WI38 (cell line): Measurements from ENCODE around the gene GOLGA6L25.
"Not testable (repeated sequence)": the region's sequence is repeated elsewhere in the genome, so short reads cannot be mapped to it uniquely, and the experiment has no call there.

Experiments used
- H3K4me3 ChIP-seq: 2 replicates; pipeline ENCODE4 v1.5.1; 2011; ENCODE audit warnings: low read depth, mild to moderate bottlenecking, control low read depth, low read length

The GOLGA6L25 gene

DNA sequence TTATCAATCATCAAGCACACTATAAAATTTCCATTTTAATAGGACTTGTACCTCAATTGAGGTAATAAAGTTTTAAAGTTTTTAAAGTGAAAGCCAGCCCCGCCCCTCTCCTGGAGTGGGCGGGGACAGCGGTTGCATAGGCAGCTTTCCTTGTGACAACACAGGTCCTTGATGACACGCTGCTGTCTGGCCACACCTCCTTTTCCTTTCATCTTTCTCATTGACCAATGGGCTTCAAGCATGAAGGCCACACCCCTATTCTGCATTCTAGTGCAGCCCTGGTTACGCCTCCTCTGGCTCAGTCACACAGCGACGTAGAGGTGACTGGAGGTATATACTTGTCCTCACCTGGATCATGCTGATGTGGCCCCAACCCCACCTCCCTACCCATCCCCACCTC, at the start of gene GOLGA6L25:
Gene GOLGA6L25, plus strand, starts transcription at position 301 of the 400 bp plus-strand sequence. Its CDS starts 61 bp downstream, at position 362.
- not testable (repeated sequence) for H3K4me3 ChIP-seq

DNA sequence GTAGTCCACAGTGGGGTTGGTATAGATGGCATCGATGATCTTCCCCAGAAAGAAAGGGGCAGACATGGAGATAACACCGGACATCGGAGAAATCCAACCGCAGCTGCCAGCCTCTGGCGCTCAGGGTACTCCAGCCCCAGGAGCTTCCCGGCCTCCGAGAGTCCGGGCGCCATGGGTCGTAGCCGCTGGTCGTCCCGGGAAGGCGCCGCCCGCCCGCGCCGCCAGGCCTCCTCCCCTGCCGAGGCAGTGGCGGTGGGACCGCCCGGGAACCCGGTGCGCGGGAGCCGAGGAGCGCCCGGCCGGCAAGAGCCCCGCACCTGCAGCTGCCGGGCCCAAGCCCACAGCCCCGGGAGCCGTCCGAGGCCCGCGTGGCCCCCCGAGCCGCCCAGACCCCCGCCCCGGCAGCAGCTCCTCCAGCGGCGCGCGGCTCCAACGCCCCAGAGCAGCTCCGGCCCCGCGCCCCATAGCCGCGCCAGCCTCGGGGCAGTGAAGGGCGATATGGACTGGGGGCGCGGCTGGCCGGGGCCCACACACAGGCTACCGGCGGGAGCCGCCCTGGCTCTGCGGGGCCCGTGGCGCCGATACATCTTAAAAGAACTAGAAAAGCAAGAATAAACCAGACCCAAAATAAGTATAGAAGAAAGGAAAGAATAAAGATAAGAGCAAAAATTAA, 45.0 kb upstream of the GOLGA6L25 start:
- not testable (repeated sequence) for H3K4me3 ChIP-seq

GRCh38 chr15:28514128-28514527, 39.2 kb upstream of the GOLGA6L25 start:
- H3K4me3 ChIP-seq = not testable (repeated sequence)

- H3K4me3 ChIP-seq = not testable (repeated sequence)
Observed at GRCh38 chr15:28515208-28515607, 38.2 kb upstream of the GOLGA6L25 start.

DNA sequence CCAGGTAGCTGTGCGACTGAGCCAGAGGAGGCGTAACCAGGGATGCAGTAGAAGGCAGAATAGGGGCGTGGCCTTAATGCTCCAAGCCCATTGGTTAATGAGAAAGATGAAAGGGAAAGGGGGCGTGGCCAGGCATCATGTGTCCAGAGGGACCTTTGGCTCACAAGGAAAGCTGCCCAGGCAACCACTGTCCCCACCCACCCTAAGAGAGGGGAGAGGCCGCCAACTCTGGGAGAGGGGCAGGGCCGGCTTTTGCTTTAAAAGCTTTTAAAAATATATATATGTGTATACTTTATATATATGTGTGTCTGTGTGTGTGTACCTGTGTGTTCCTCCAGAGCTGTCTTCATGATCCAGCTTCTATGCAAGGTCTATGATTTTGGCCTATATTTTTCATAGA, 20.4 kb upstream of the GOLGA6L25 start, which contains the start of gene GOLGA8G:
Gene GOLGA8G, minus strand, starts transcription at position 18 of the 400 bp plus-strand sequence. CDS start 62 bp downstream, outside the sequence.
- H3K4me3 ChIP-seq = not testable (repeated sequence)

GRCh38 chr15:28573351-28573750, 20.0 kb downstream of the GOLGA6L25 start:
- H3K4me3 ChIP-seq = not testable (repeated sequence)

- H3K4me3 ChIP-seq = not testable (repeated sequence)
Observed at GRCh38 chr15:28588977-28589606, 35.7 kb downstream of the GOLGA6L25 start.

DNA sequence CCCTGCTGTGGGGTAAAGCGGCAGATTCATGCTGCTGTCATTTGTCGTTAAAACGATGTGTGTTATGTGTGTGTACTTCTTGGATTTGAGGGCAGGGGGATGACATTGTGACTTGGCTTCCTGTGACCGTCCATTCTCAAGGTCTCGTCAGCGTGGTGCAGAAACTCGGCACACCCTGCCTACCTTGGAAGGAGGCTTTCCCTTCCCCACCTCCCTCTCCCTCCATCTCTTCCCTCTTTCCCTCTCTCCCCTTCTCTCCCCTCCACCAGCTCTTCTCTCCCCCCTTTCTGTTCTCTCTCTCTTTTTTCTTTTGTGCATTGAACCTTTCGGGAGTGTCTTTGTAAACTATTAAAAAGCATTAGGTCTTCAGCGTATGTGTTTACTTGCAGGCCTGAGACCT, 36.4 kb downstream of the GOLGA6L25 start:
- H3K4me3 ChIP-seq = peak overlapping the region; percentile 50

- not testable (repeated sequence) for H3K4me3 ChIP-seq
Observed at GRCh38 chr15:28592395-28592794, 39.0 kb downstream of the GOLGA6L25 start.

- not testable (repeated sequence) for H3K4me3 ChIP-seq
Observed at GRCh38 chr15:28593424-28594129, 40.2 kb downstream of the GOLGA6L25 start.

DNA sequence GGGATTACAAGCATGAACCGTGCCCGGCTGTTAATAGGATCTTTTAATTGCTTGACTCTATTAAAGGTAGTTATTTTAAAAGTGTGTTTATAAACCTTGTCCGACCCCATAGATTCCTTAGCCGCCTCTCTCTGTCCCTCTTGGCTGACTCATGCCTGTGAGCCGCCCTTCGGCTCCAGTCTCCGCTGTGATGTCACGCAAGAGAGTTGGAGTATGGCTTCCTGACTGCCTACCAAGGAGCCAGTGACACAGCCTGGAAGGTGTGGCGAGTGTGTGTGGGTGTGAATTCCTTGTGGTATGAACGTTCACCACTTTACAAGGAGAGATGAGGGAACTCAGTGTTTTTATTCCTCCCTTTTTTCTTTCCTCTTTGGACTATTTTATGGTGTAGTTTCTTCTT, 44.1 kb downstream of the GOLGA6L25 start:
- H3K4me3 ChIP-seq = not testable (repeated sequence)

GRCh38 chr15:28598209-28598608, 44.8 kb downstream of the GOLGA6L25 start:
- H3K4me3 ChIP-seq = not testable (repeated sequence)

- not testable (repeated sequence) for H3K4me3 ChIP-seq
Observed at GRCh38 chr15:28602152-28602551, 48.8 kb downstream of the GOLGA6L25 start.
